ENCODE results near the gene CALHM3.
"Not testable (repeated sequence)": the region's sequence is repeated elsewhere in the genome, so short reads cannot be mapped to it uniquely, and the experiment has no call there.

The CALHM3 gene

GRCh38 chr10:103502849-103503660, 24.0 kb upstream of the CALHM3 start:
- DNase-seq (ENCODE audit: low spot score), result peak; percentile 79

- DNase-seq (ENCODE audit: low spot score), result no peak
Measured at GRCh38 chr10:103501186-103501585, 22.1 kb upstream of the CALHM3 start.

- DNase-seq (ENCODE audit: low spot score), result no peak
Measured at GRCh38 chr10:103500481-103500880, 21.4 kb upstream of the CALHM3 start.

GRCh38 chr10:103499881-103500280, 20.8 kb upstream of the CALHM3 start:
- DNase-seq (ENCODE audit: low spot score), result no peak

- DNase-seq (ENCODE audit: low spot score), result no peak
Measured at GRCh38 chr10:103498936-103499638, 20.0 kb upstream of the CALHM3 start.

- no peak for DNase-seq (ENCODE audit: low spot score)
Measured at GRCh38 chr10:103497161-103497915, 18.3 kb upstream of the CALHM3 start.

GRCh38 chr10:103495321-103495720, 16.3 kb upstream of the CALHM3 start:
- DNase-seq (ENCODE audit: low spot score), result no peak

GRCh38 chr10:103493916-103494877, 15.2 kb upstream of the CALHM3 start:
- no peak for DNase-seq (ENCODE audit: low spot score)

GRCh38 chr10:103493362-103493915, 14.4 kb upstream of the CALHM3 start, which contains the start of gene NEURL1:
NEURL1 (plus strand) TSS chr10:103493705; CDS start chr10:103494388, 683 bp downstream.
- DNase-seq (ENCODE audit: low spot score), result no peak

- no peak for DNase-seq (ENCODE audit: low spot score)
Measured at GRCh38 chr10:103492655-103493261, 13.7 kb upstream of the CALHM3 start.

GRCh38 chr10:103491729-103492364, 12.8 kb upstream of the CALHM3 start:
- DNase-seq (ENCODE audit: low spot score), result peak; percentile 69

GRCh38 chr10:103490986-103491314, 11.9 kb upstream of the CALHM3 start:
- no peak for DNase-seq (ENCODE audit: low spot score)

GRCh38 chr10:103487410-103487708, 8.3 kb upstream of the CALHM3 start:
- DNase-seq (ENCODE audit: low spot score), result no peak

- not testable (repeated sequence) for DNase-seq (ENCODE audit: low spot score)
Measured at GRCh38 chr10:103486635-103487409, 7.8 kb upstream of the CALHM3 start.

GRCh38 chr10:103481974-103482531, 3.0 kb upstream of the CALHM3 start:
- DNase-seq (ENCODE audit: low spot score), result peak; percentile 82

- DNase-seq (ENCODE audit: low spot score), result no peak
Measured at GRCh38 chr10:103480521-103480920, 1.5 kb upstream of the CALHM3 start.

- no peak for DNase-seq (ENCODE audit: low spot score)
Measured at GRCh38 chr10:103478671-103479070, 369 bp downstream of the CALHM3 start.

- DNase-seq (ENCODE audit: low spot score), result no peak
Measured at GRCh38 chr10:103476046-103476768, 2.8 kb downstream of the CALHM3 start.

All from SK-N-DZ (cell line).